Stomach (tissue), 4 donors: ENCODE results near the gene SYNPR.

Experiments
- CTCF ChIP-seq, 7 experiments: fragments of 450-650 bp in 4 of 7; fragments of 200-600 bp in 3 of 7; sonication (generic) in 3 of 7; IDR thresholded peaks; one replicate each; pipeline ENCODE4 v1.5.1; 2016 to 2019; ENCODE audit warnings: antibody characterized with exemption in 7 of 7, control low read depth in 2 of 7, mild to moderate bottlenecking in 1 of 7
- POLR2A ChIP-seq, 4 donors: fragments of 450-650 bp; IDR thresholded peaks; one replicate each; pipeline ENCODE4 v1.6.1; 2016; ENCODE audit warnings: antibody characterized with exemption in 4 of 4, control low read depth in 2 of 4, mild to moderate bottlenecking in 1 of 4, moderate library complexity in 1 of 4
- POLR2AphosphoS5 ChIP-seq, 3 donors: sonication (generic); formaldehyde crosslinking; IDR thresholded peaks; one replicate each; pipeline ENCODE4 v1.6.1; 2016; ENCODE audit warnings: antibody characterized with exemption in 3 of 3

- TF ChIP-seq POLR2AphosphoS5 (IDR thresholded peaks at IDR 0.05) (no peak), CTCF (IDR thresholded peaks at IDR 0.05) (no peak), POLR2A (IDR thresholded peaks at IDR 0.05) (no peak)
Observed at GRCh38 chr3:63494646-63495045, 216.5 kb downstream of the SYNPR start.
